Measurements from ENCODE around the gene TBXAS1.

The TBXAS1 gene

DNA sequence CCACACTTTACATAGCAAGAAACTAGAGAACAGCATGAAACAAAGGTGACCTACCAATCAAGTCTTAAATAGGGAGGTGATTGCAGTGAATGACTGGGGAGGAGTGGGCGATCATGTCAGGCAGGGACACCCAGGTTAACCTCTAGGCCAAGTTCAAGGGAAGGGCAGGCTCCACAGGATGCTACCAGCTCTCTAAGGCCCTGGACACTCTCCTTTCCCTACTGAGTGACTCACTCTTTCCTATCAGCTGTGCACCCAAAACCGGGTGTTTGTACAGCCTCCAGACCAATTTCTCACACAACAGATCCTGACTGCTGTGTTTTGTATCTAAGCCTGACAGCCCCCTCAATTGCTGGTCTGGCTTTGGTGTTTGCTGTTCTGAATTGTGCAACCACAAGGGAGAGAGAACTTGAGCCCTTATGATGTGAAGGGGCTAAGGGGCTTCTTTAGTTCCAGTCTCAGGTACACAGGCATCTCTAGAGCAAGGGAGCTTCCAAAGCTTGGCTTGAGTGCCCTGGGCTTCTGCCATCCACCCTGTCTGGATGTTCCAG lies 107.8 kb downstream of the TBXAS1 start:
- Mint-ChIP-seq H3K27ac (no peak overlapping the region), H3K9me3 (no peaks in the 10 kb centered on the region), H3K4me1 (peaks cover 4% of the 10 kb centered on the region), H3K27me3 (no peaks in the 10 kb centered on the region), H3K36me3 (no peaks in the 10 kb centered on the region), H3K4me3 (no peak overlapping the region)
- DNase-seq, result no peak
- CTCF ChIA-PET, result interaction anchor here (0.8 kb wide), 1 partner anchor 502 kb away, joined by 3 read pairs; no protein-coding TSS in a partner anchor

DNA sequence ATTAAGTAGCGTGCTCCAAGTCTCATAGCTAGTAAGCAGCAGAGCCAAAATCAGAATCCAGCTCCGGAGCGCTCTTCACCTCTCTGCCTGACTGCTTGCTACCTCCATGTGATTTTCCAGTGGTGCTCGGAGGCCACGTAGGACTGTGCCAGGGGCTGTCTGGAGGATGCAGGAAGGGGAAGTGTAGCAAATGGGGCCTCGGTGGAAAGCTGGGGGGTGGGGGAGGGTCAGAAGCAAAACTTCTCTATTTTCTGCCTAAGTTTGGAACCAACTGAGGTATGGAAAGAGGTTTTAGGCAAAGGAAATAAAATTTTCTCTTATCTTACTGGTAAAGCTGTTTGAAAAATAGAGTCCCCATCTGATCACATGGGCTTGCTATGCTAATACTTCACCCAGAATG lies 108.7 kb downstream of the TBXAS1 start:
- Mint-ChIP-seq H3K4me1 (peaks cover 4% of the 10 kb centered on the region), H3K27me3 (no peaks in the 10 kb centered on the region), H3K4me3 (no peak overlapping the region), H3K36me3 (no peaks in the 10 kb centered on the region), H3K9me3 (no peaks in the 10 kb centered on the region), H3K27ac (no peak overlapping the region)
- no peak for DNase-seq
- CTCF ChIA-PET, result interaction anchor here (0.8 kb wide), 1 partner anchor 503 kb away, joined by 3 read pairs; no protein-coding TSS in a partner anchor

DNA sequence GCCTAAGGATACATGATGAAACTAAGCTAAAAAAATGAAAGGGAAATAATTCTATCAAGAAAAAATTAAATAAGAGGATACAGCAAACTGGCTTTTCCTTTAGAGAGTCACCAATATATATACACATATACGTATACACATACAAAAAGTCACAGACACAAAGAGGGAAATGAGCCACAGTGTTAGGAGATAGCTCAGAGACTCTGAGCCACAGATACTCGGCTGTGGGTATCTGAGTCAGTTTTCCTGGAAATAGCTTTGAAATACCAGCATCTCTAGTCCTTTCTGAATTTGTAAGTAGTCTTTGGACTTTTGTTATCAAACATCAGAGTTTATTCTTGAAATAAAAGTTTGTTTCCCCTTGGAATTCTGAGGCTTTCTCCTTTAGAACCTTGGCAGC lies 111.8 kb downstream of the TBXAS1 start:
- Mint-ChIP-seq H3K9me3 (peaks cover 4% of the 10 kb centered on the region), H3K4me3 (no peak overlapping the region), H3K4me1 (peaks cover 4% of the 10 kb centered on the region), H3K36me3 (no peaks in the 10 kb centered on the region), H3K27me3 (peaks cover 6% of the 10 kb centered on the region), H3K27ac (no peak overlapping the region)
- no peak for DNase-seq
- CTCF ChIA-PET, result interaction anchor here (0.7 kb wide), 1 partner anchor 295 kb away, joined by 3 read pairs; no protein-coding TSS in a partner anchor

DNA sequence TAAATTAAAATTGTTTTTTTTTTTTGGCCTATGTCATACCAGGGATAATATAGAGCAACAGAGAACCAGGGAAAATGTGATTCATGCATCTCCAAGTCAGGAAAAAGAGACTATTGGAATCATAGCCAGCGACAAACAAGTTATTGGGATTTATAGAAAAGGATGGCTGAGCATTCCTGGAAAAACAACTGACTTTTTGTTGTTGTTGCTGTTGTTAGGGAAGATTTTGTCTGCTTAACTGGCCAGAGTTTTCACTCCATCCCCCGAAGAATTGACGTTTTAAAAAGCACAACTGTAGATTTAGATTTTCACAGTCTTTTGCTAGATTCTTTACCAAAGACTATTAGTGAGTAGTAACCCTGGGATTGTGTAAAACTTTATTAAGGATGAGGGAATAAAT lies 112.4 kb downstream of the TBXAS1 start:
- H3K27me3 Mint-ChIP-seq, result peaks cover 6% of the 10 kb centered on the region
- peaks cover 4% of the 10 kb centered on the region for H3K4me1 Mint-ChIP-seq
- peaks cover 6% of the 10 kb centered on the region for H3K9me3 Mint-ChIP-seq
- DNase-seq, result no peak
- peaks cover 1% of the 10 kb centered on the region for H3K36me3 Mint-ChIP-seq
- CTCF ChIA-PET, result no interaction called here
- H3K27ac Mint-ChIP-seq, result no peak overlapping the region
- no peak overlapping the region for H3K4me3 Mint-ChIP-seq

DNA sequence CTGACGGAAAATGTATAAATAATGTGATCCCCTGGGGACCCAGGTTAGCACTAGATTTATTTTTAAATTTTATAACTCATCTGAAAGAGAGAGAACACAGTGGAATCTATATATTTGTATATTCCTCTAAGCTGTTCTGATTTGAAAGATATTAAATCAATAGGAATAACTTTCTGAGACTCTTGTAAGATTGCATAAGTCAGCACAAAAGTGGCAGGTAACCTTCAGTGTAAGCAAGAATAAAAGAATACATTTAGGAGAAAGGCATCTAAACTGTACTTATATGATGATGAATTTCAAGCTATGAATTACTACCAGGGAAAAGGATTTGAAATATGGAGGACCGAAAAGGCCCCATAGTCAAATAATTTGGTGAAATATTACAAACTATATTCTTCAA lies 112.8 kb downstream of the TBXAS1 start:
- no peak overlapping the region for H3K4me3 Mint-ChIP-seq
- peaks cover 1% of the 10 kb centered on the region for H3K36me3 Mint-ChIP-seq
- no peak for DNase-seq
- peaks cover 6% of the 10 kb centered on the region for H3K27me3 Mint-ChIP-seq
- no peak overlapping the region for H3K27ac Mint-ChIP-seq
- H3K9me3 Mint-ChIP-seq, result peaks cover 9% of the 10 kb centered on the region
- H3K4me1 Mint-ChIP-seq, result peaks cover 4% of the 10 kb centered on the region
- CTCF ChIA-PET, result no interaction called here

DNA sequence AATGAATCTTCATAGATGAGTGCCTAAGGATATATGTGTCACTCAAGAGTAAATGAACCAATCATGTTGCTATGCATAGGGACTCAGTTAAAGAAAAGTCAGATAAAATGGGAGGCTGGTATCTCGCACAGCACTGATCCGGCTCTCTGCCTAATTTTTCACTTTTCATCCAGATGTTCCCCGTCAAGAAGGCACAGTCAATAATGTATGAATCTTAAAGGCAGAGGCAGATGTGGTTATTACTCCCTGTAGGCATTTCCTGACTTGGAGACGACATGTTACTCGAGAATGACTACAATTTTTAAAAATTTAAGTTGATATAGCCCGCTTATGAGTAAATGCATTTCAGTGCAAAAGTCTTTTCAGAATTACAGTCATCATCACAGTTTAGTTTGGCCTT lies 113.6 kb downstream of the TBXAS1 start:
- H3K27me3 Mint-ChIP-seq, result peaks cover 6% of the 10 kb centered on the region
- no peak overlapping the region for H3K27ac Mint-ChIP-seq
- DNase-seq, result no peak
- no peak overlapping the region for H3K4me3 Mint-ChIP-seq
- peaks cover 1% of the 10 kb centered on the region for H3K36me3 Mint-ChIP-seq
- H3K4me1 Mint-ChIP-seq, result peaks cover 4% of the 10 kb centered on the region
- CTCF ChIA-PET, result no interaction called here
- H3K9me3 Mint-ChIP-seq, result peaks cover 12% of the 10 kb centered on the region

DNA sequence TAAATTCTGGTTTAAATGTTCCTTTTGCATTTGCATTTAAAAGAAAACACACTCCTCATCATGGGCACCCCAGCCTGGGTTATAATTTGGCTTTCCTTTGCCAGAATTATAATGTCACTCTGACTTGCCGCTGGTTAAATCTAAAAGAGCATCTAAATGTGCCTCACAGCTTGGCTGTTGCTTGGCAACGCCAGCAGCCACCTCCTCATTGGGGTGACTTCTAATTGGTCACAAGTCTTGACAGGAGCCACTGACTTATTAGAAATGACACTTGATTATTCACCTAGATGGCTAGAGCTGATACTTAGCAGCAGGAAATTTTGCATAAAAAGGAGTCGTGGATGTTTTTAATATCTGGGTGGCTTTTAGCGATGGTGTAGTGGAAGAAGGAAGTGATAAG lies 114.3 kb downstream of the TBXAS1 start:
- peaks cover 12% of the 10 kb centered on the region for H3K9me3 Mint-ChIP-seq
- H3K4me1 Mint-ChIP-seq, result peaks cover 4% of the 10 kb centered on the region
- DNase-seq, result no peak
- no peak overlapping the region for H3K27ac Mint-ChIP-seq
- H3K27me3 Mint-ChIP-seq, result peaks cover 6% of the 10 kb centered on the region
- CTCF ChIA-PET, result no interaction called here
- H3K4me3 Mint-ChIP-seq, result no peak overlapping the region
- H3K36me3 Mint-ChIP-seq, result peaks cover 1% of the 10 kb centered on the region

DNA sequence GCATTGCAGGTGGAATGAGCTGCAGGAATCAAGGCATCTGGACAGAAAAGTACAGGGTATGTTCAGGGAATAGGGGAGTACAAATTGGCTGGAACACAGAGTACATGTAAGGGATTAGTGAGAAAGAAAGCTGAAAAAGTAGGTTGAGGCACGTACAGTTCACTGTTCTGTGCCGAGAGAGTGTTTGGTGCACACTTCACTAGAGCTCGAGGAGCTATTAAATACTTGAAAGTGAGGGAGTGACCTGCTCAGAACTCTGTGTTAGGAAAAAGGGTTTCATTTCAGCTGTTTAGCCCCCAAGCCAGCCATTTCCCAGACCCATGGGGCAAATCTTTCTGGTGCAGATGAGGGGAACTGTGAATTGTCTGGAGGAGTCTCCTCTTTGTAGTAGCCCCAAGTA lies 115.2 kb downstream of the TBXAS1 start:
- no peak for DNase-seq
- Mint-ChIP-seq H3K9me3 (peaks cover 12% of the 10 kb centered on the region), H3K27ac (no peak overlapping the region), H3K36me3 (peaks cover 1% of the 10 kb centered on the region), H3K27me3 (peaks cover 6% of the 10 kb centered on the region), H3K4me1 (peaks cover 4% of the 10 kb centered on the region), H3K4me3 (no peak overlapping the region)
- CTCF ChIA-PET, result no interaction called here

DNA sequence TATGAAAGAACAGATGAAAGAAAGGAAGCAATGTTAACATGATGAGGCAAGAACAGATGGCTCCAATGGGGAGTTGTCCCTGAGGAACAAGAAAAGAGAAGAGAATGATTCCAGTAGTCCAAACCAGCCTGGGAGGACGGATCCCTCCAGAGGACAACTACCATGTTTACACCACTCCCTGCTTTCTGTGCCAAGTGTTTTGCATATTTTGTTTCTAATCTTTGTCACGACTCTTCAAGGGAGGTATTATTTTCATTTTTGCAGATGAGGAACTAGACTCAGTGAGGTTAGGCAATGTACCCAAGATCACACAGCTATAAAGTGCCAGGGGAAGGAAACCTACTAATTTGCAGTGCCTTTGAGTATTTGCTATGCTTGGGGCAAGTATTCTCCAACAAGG lies 117.5 kb downstream of the TBXAS1 start:
- Mint-ChIP-seq H3K4me3 (no peak overlapping the region), H3K36me3 (peaks cover 1% of the 10 kb centered on the region), H3K27ac (no peak overlapping the region), H3K9me3 (peaks cover 12% of the 10 kb centered on the region), H3K27me3 (peaks cover 6% of the 10 kb centered on the region), H3K4me1 (no peaks in the 10 kb centered on the region)
- DNase-seq, result no peak
- CTCF ChIA-PET, result no interaction called here

DNA sequence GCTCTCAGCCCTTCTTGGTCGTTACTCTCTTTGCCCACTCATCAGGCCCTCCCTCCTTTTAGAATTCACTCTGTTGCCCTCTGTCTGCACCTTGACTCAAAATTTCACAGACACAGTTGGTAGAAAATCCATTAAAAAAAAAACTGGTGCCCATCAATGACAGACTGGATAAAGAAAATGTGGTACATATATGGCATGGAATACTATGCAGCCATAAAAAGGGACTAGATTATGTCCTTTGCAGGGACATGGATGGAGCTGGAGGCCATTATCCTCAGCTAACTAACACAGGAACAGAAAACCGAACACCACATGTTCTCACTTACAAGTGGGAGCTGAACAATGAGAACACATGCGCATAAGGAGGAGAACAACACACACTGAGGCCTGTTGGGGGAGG lies 118.0 kb downstream of the TBXAS1 start:
- no peak for DNase-seq
- CTCF ChIA-PET, result no interaction called here
- Mint-ChIP-seq H3K4me3 (no peak overlapping the region), H3K4me1 (no peaks in the 10 kb centered on the region), H3K27me3 (peaks cover 10% of the 10 kb centered on the region), H3K36me3 (peaks cover 1% of the 10 kb centered on the region), H3K9me3 (peaks cover 12% of the 10 kb centered on the region), H3K27ac (no peak overlapping the region)

DNA sequence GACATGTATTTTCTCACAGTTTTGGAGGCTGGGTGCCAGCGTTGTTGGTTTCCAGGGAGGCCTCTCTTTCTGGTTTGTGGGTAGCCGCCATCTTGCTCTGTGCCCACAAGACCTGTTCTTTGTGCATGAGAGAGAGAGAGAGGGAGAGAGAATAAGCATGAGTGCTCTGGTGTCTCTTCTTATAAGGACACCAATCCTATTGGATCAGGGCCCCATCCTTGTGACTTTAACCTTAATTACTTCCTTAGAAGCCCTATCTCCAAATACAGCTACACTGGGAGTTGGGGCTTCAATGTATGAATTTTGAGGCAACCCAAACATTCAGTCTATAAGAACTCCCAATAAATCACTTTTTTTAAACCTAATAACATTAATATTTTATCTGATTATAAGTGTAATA lies 119.1 kb downstream of the TBXAS1 start:
- Mint-ChIP-seq H3K4me1 (no peaks in the 10 kb centered on the region), H3K36me3 (peaks cover 1% of the 10 kb centered on the region), H3K27me3 (peaks cover 10% of the 10 kb centered on the region), H3K27ac (no peak overlapping the region), H3K9me3 (peaks cover 12% of the 10 kb centered on the region), H3K4me3 (no peak overlapping the region)
- DNase-seq, result no peak
- CTCF ChIA-PET, result no interaction called here

DNA sequence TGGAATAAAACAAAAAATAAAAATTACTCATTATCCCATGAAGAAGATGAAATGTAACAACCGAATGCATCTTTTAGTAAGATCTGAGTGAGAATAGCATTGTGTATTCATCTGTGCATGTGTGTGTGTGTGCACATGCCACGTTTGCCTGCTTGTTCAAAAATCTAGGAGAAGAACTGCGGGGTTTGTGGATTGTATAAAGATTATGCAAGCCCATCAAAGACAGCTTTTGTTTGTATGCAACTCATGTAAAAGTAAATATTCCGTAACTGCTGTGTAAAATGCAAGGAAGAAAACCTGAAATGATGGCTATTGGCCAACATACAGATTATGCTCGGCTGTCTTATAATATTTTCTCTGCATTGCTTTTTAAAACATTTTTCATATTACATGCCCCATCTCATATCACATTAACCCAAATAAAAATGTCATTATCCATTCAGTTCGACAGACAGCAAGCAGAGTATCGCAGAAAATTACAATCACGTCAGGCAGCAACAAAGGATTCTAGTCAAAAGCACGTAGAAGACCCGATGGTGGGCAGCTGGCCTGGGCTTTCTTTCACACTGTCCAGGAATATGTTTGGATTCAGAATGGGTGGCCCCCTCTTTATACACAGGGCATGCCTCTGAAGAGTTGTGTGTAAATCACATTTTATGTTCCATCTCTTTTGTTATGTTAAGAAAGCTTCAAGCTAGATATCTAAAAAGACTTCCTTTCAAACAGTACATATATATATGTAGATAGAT lies 119.7 kb downstream of the TBXAS1 start:
- CTCF ChIA-PET, result no interaction called here
- Mint-ChIP-seq H3K4me3 (no peak overlapping the region), H3K4me1 (no peaks in the 10 kb centered on the region), H3K36me3 (peaks cover 1% of the 10 kb centered on the region), H3K9me3 (peaks cover 12% of the 10 kb centered on the region), H3K27me3 (peaks cover 10% of the 10 kb centered on the region), H3K27ac (no peak overlapping the region)
- no peak for DNase-seq

DNA sequence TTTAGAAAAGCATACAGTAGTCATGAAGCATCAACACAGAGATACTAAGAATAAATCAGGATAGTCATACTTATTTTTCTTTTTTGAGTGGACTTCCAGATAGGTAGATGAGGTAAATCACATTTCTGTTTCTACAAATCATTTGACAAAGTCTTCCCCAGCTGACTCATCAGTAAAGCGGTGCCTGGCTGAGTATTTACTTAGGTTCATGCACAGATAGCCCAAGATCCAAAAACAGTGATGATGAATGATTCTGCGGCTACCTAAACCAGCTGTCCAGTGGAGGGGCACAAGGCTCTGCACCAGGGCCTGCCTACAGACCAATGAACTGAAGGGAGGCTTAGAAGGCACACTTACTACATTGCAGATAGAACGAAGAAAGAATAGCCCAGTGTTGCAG lies 120.6 kb downstream of the TBXAS1 start:
- peaks cover 1% of the 10 kb centered on the region for H3K36me3 Mint-ChIP-seq
- H3K9me3 Mint-ChIP-seq, result peaks cover 12% of the 10 kb centered on the region
- H3K4me3 Mint-ChIP-seq, result no peak overlapping the region
- no peak for DNase-seq
- no peak overlapping the region for H3K27ac Mint-ChIP-seq
- CTCF ChIA-PET, result no interaction called here
- H3K27me3 Mint-ChIP-seq, result peaks cover 4% of the 10 kb centered on the region
- H3K4me1 Mint-ChIP-seq, result no peaks in the 10 kb centered on the region

DNA sequence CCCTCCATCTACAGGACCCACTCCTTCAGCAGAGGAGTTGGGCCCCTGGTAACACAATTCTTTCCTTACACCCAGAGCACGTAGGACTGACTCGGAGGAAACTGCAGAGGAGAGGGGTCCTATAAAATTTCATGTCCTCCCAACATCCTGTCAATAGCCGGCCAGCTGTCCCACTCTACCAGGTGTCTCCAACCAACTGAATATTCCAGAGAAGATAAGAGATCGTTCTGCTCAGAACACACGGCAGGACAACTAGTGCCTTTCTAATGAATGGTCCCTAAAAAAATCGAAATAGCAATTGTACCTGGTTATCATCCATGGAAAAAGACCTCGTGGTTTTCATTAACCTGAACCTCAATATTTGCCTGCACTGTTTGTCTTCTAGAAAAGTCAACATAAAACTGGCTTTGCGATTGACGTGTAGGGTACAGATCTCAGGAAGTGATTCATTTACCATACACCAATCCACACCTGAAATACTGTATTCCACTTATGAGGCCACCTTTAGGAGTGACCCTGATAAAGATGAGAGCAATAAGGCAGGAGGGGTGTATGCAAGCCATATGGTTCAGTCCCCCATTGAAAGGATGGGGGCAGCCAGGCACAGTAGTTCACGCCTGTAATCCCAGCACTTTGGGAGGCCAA lies 121.9 kb downstream of the TBXAS1 start:
- no peak for DNase-seq
- no peak overlapping the region for H3K4me3 Mint-ChIP-seq
- CTCF ChIA-PET, result no interaction called here
- H3K4me1 Mint-ChIP-seq, result no peaks in the 10 kb centered on the region
- peaks cover 8% of the 10 kb centered on the region for H3K9me3 Mint-ChIP-seq
- H3K36me3 Mint-ChIP-seq, result peaks cover 1% of the 10 kb centered on the region
- no peak overlapping the region for H3K27ac Mint-ChIP-seq
- H3K27me3 Mint-ChIP-seq, result peaks cover 4% of the 10 kb centered on the region

DNA sequence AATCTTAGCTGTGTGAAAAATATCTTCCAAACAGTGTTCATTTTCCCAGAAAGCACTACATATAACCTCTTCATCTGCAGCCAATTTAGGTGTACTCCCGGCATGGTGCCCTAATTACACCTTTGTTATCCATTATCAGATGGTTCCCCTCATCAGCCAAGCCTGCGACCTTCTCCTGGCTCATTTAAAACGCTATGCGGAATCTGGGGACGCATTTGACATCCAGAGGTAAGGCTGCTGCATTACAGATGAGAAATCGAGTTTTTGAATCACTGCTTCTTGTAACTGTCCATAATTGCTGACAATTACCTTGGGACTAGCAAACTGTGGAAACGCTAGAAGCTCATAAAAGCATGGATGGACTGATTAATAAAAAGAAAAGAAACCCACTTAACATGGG lies 124.2 kb downstream of the TBXAS1 start:
- Mint-ChIP-seq H3K9me3 (no peaks in the 10 kb centered on the region), H3K36me3 (no peaks in the 10 kb centered on the region), H3K27ac (no peak overlapping the region), H3K4me1 (no peaks in the 10 kb centered on the region), H3K27me3 (peaks cover 4% of the 10 kb centered on the region), H3K4me3 (no peak overlapping the region)
- CTCF ChIA-PET, result interaction anchor here (1.6 kb wide), 1 partner anchor 334 kb away, joined by 3 read pairs; no protein-coding TSS in a partner anchor
- DNase-seq, result no peak
